Skeletal muscle cell (primary cell): ENCODE data around the gene CCDC178.

Experiments used
- DNase-seq: peaks from one replicate; pipeline ENCODE4 v3.0.0-alpha.2; 2010; ENCODE audit warnings: low read depth
- H3K4me3 ChIP-seq: 2 replicates; pipeline ENCODE4 v1.5.1; 2011; ENCODE audit warnings: low read depth, mild to moderate bottlenecking, control low read depth, low read length, moderate library complexity

Gene CCDC178

GRCh38 chr18:33051407-33051806 is 389.1 kb downstream of the CCDC178 start:
- no peak overlapping the region for H3K4me3 ChIP-seq
- peak; percentile 5 for DNase-seq

- DNase-seq: no peak
Observed at GRCh38 chr18:33040213-33040612, 400.3 kb downstream of the CCDC178 start.

GRCh38 chr18:33034945-33035344 is 405.6 kb downstream of the CCDC178 start:
- DNase-seq: peak; percentile 77

More at GRCh38 chr18:33040213-33040612, 400.3 kb downstream of the CCDC178 start:
- H3K4me3 ChIP-seq: no peak overlapping the region

GRCh38 chr18:33034212-33034611 is 406.3 kb downstream of the CCDC178 start:
- DNase-seq: no peak
- no peak overlapping the region for H3K4me3 ChIP-seq

More at GRCh38 chr18:33034945-33035344, 405.6 kb downstream of the CCDC178 start:
- H3K4me3 ChIP-seq: no peak overlapping the region

- no peak overlapping the region for H3K4me3 ChIP-seq
- no peak for DNase-seq
Observed at GRCh38 chr18:33022370-33022769, 418.2 kb downstream of the CCDC178 start.

- H3K4me3 ChIP-seq: no peak overlapping the region
- DNase-seq: no peak
Observed at GRCh38 chr18:33020877-33021276, 419.6 kb downstream of the CCDC178 start.

- no peak overlapping the region for H3K4me3 ChIP-seq
- DNase-seq: no peak
Observed at GRCh38 chr18:33014060-33014796, 426.3 kb downstream of the CCDC178 start.

GRCh38 chr18:33010149-33010548 is 430.4 kb downstream of the CCDC178 start:
- H3K4me3 ChIP-seq: no peak overlapping the region
- no peak for DNase-seq

- DNase-seq: no peak
- no peak overlapping the region for H3K4me3 ChIP-seq
Observed at GRCh38 chr18:32998921-32999320, 441.6 kb downstream of the CCDC178 start.

- no peak overlapping the region for H3K4me3 ChIP-seq
- no peak for DNase-seq
Observed at GRCh38 chr18:32998285-32998684, 442.2 kb downstream of the CCDC178 start.

- H3K4me3 ChIP-seq: no peak overlapping the region
- no peak for DNase-seq
Observed at GRCh38 chr18:32983721-32984120, 456.8 kb downstream of the CCDC178 start.

GRCh38 chr18:32980896-32981295 is 459.6 kb downstream of the CCDC178 start:
- H3K4me3 ChIP-seq: no peak overlapping the region
- no peak for DNase-seq

- H3K4me3 ChIP-seq: no peak overlapping the region
- no peak for DNase-seq
Observed at GRCh38 chr18:32975501-32975900, 465.0 kb downstream of the CCDC178 start.

- no peak for DNase-seq
- no peak overlapping the region for H3K4me3 ChIP-seq
Observed at GRCh38 chr18:32975163-32975436, 465.4 kb downstream of the CCDC178 start.

GRCh38 chr18:32974421-32975162 is 465.9 kb downstream of the CCDC178 start:
- DNase-seq: no peak
- H3K4me3 ChIP-seq: no peak overlapping the region

GRCh38 chr18:32968248-32968647 is 472.3 kb downstream of the CCDC178 start:
- no peak for DNase-seq

GRCh38 chr18:32966141-32966540 is 474.4 kb downstream of the CCDC178 start:
- no peak overlapping the region for H3K4me3 ChIP-seq
- DNase-seq: no peak

More at GRCh38 chr18:32968248-32968647, 472.3 kb downstream of the CCDC178 start:
- no peak overlapping the region for H3K4me3 ChIP-seq

GRCh38 chr18:32961538-32961937 is 479.0 kb downstream of the CCDC178 start:
- DNase-seq: no peak
- no peak overlapping the region for H3K4me3 ChIP-seq

GRCh38 chr18:32958746-32959145 is 481.8 kb downstream of the CCDC178 start:
- DNase-seq: no peak

GRCh38 chr18:32956591-32957315 is 483.8 kb downstream of the CCDC178 start:
- peak overlapping the region; percentile 4 for H3K4me3 ChIP-seq
- peak; percentile 73 for DNase-seq

More at GRCh38 chr18:32958746-32959145, 481.8 kb downstream of the CCDC178 start:
- no peak overlapping the region for H3K4me3 ChIP-seq
